Measurements from ENCODE around the gene UNC80.

GRCh38 chr2:209936106-209936666 lies 164.6 kb downstream of the UNC80 start:
- TF ChIP-seq CTCF (IDR thresholded peaks at IDR 0.05) (no peak), POLR2A (IDR thresholded peaks at IDR 0.05) (no peak)

Data from Peyer's patch (tissue), 4 donors.